ENCODE measurements around the gene NOS3. TPM values are rescaled to one million over a fixed set of nuclear protein-coding genes. Genes with fewer than 3 reads are reported as not detected.

NOS3 gene
- total and polyA plus RNA-seq, 9 of the 15 experiments (the other 6 are each of a cell fraction or from before 2014, with no cell fraction given): 1.1 to 121 (median 23.6) TPM

DNA sequence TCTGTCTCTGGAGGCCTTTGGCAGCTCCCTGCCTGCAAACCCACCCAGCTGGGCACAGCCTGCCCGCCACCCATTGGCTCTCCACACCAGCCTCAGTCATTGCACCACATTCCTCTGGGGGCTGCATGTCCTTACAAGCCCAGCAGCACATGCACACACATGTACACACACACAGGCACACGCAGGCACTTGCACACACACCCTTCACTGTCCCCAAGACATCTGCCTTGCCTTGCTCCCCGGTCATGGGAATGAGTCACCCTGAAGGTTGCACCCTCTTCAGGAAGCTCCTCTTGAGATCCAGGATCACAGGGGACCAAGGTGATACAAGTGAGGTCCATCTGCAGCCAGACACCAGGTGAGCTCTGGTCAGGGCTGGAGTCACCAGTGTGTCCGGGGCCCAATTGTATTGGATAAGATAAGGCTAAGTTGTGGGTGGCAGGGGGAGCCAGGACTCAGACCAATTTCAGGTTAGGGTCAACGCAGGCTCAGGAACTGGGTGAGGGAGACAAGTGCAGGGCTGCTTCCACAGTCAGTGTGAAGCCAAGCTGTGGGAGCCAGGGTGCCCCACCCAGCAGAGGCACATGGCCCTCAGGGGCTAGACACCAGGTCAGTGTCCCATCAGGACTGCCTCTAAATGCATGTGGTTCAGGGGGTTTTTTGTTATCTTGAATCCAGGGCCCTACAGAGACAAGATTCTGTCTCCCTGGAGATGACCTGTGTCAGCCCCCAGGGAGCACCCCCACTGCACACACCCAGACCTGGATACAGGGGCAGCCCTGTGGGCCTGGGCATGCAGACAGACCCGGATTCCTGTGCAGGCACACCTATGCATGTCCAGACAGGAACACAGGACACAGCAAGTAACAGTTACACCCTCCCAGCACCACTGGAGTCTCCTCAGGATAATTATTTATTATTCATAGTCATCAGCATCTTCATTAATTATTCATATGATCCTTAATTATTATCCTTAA lies 46.5 kb upstream of the NOS3 start (continued):
- TF ChIP-seq BHLHE40 (IDR thresholded peaks at IDR 0.05; ENCODE audit: low read length) (no peak), SAFB (IDR thresholded peaks at IDR 0.05; ENCODE audit: borderline replicate concordance, low read depth, low read length) (no peak), TGIF2 (CRISPR knock-in tag; IDR thresholded peaks at IDR 0.05) (no peak), NFXL1 (CRISPR knock-in tag; IDR thresholded peaks at IDR 0.05) (no peak), SIN3B (IDR thresholded peaks at IDR 0.05; ENCODE audit: low read depth) (no peak), GATAD2A (IDR thresholded peaks at IDR 0.05) (no peak), IFI16 (CRISPR knock-in tag; IDR thresholded peaks at IDR 0.05) (no peak), SMAD3 (CRISPR knock-in tag; conservative IDR thresholded peaks at IDR 0.05) (no peak), ZNF282 (CRISPR knock-in tag; IDR thresholded peaks at IDR 0.05) (no peak), ZBED1 (IDR thresholded peaks at IDR 0.05) (0 out of 2 replicates have a peak, but pooled peaks have one; percentile 42), KDM5B (IDR thresholded peaks at IDR 0.05; ENCODE audit: insufficient replicate concordance, low read depth, low read length) (no peak), PRPF4 (IDR thresholded peaks at IDR 0.05; ENCODE audit: insufficient read depth, low read depth, low read length, poor library complexity, severe bottlenecking) (no peak), MTA3 (IDR thresholded peaks at IDR 0.05; ENCODE audit: borderline replicate concordance) (no peak), ZFPM2 (CRISPR knock-in tag; IDR thresholded peaks at IDR 0.05) (no peak), ELF2 (CRISPR knock-in tag; IDR thresholded peaks at IDR 0.05) (no peak), EP400 (IDR thresholded peaks at IDR 0.05) (no peak), ZC3H4 (CRISPR knock-in tag; IDR thresholded peaks at IDR 0.05; ENCODE audit: borderline replicate concordance) (no peak), SUPT5H (IDR thresholded peaks at IDR 0.05) (peak; percentile 79), NFE2L1 (tag; IDR thresholded peaks at IDR 0.05; ENCODE audit: borderline replicate concordance, low read depth) (no peak), MCM7 (IDR thresholded peaks at IDR 0.05) (no peak), CAMTA2 (CRISPR knock-in tag; conservative IDR thresholded peaks at IDR 0.05) (no peak), POLR2AphosphoS5 (IDR thresholded peaks at IDR 0.05; ENCODE audit: control insufficient read depth, insufficient read depth, low read depth, low read length) (peak; percentile 12; the same call in 1 of the 2 replicates), HDAC1 (IDR thresholded peaks at IDR 0.05) (no peak), ETV5 (CRISPR knock-in tag; IDR thresholded peaks at IDR 0.05; ENCODE audit: low read depth) (no peak), MBD2 (IDR thresholded peaks at IDR 0.05; ENCODE audit: borderline replicate concordance, low read depth) (no peak)
- TF ChIP-seq, protein P1, sequence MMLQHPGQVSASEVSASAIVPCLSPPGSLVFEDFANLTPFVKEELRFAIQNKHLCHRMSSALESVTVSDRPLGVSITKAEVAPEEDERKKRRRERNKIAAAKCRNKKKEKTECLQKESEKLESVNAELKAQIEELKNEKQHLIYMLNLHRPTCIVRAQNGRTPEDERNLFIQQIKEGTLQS (IDR thresholded peaks at IDR 0.05): peak; percentile 71
- TF ChIP-seq, protein P1 (CRISPR knock-in tag; conservative IDR thresholded peaks at IDR 0.05): no peak
- TF ChIP-seq, protein P2, sequence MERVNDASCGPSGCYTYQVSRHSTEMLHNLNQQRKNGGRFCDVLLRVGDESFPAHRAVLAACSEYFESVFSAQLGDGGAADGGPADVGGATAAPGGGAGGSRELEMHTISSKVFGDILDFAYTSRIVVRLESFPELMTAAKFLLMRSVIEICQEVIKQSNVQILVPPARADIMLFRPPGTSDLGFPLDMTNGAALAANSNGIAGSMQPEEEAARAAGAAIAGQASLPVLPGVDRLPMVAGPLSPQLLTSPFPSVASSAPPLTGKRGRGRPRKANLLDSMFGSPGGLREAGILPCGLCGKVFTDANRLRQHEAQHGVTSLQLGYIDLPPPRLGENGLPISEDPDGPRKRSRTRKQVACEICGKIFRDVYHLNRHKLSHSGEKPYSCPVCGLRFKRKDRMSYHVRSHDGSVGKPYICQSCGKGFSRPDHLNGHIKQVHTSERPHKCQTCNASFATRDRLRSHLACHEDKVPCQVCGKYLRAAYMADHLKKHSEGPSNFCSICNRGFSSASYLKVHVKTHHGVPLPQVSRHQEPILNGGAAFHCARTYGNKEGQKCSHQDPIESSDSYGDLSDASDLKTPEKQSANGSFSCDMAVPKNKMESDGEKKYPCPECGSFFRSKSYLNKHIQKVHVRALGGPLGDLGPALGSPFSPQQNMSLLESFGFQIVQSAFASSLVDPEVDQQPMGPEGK (CRISPR knock-in tag; IDR thresholded peaks at IDR 0.05; ENCODE audit: borderline replicate concordance): no peak

Measured in K562 (cell line).